Vagina (tissue), 2 donors: ENCODE data around the gene SMIM23.

Experiments used
- POLR2A ChIP-seq, 2 donors: fragments of 450-650 bp; IDR thresholded peaks; one replicate each; pipeline ENCODE4 v1.6.1; 2017; ENCODE audit warnings: antibody characterized with exemption in 2 of 2, mild to moderate bottlenecking in 2 of 2, moderate library complexity in 2 of 2
- TF ChIP-seq, protein P1 (sequence below), 3 experiments: fragments of 450-650 bp in 2 of 3; fragments of 200-600 bp in 1 of 3; sonication (generic) in 1 of 3; IDR thresholded peaks; one replicate each; pipeline ENCODE4 v1.5.1; 2017 to 2019; ENCODE audit warnings: antibody characterized with exemption in 3 of 3, mild to moderate bottlenecking in 2 of 3, moderate library complexity in 2 of 3

DNA sequence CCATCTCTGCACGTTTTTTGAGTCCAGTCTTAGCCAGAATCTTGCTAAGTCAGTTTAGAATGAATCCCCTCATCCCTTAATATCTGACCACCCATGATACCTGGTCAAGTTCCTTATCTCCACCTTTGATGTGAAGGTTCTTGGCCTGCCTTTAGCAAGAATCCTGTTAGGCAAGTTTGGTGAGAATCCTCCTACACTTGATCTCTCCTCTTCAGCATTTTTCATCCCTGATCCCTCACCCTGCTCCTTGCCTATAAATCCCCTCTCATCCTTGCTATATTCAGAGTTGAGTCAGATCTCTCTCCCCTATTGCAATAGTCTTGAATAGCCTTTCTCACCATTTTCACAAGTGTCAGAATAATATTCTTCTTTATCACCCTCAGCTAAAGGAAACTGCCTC lies 31.0 kb downstream of the SMIM23 start:
- TF ChIP-seq POLR2A (IDR thresholded peaks at IDR 0.05): no peak
- TF ChIP-seq, protein P1, sequence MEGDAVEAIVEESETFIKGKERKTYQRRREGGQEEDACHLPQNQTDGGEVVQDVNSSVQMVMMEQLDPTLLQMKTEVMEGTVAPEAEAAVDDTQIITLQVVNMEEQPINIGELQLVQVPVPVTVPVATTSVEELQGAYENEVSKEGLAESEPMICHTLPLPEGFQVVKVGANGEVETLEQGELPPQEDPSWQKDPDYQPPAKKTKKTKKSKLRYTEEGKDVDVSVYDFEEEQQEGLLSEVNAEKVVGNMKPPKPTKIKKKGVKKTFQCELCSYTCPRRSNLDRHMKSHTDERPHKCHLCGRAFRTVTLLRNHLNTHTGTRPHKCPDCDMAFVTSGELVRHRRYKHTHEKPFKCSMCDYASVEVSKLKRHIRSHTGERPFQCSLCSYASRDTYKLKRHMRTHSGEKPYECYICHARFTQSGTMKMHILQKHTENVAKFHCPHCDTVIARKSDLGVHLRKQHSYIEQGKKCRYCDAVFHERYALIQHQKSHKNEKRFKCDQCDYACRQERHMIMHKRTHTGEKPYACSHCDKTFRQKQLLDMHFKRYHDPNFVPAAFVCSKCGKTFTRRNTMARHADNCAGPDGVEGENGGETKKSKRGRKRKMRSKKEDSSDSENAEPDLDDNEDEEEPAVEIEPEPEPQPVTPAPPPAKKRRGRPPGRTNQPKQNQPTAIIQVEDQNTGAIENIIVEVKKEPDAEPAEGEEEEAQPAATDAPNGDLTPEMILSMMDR (IDR thresholded peaks at IDR 0.05): no peak
